ENCODE data around the gene MLN.

DNA sequence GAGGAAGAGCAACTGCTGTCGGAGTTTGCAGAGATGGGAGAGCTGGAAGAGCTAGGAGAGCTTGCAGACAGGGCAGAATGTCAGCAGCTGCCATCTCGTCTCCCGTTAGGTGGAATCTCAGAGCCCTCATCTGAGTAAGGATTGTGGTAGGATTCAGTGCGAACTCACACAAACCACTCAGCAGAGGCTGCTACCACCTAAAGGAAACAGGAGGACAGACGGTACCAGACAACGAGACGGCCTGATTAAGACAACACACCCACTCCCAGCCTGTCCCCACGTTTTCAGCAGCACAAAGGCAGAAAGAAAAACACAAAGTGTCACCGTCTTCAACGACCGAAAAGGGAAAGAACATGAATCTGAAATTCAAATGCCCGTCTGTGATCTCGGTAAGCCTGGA lies 19.0 kb downstream of the MLN start:
- TF ChIP-seq POLR2A (IDR thresholded peaks at IDR 0.05): no peak
- TF ChIP-seq, protein P1, sequence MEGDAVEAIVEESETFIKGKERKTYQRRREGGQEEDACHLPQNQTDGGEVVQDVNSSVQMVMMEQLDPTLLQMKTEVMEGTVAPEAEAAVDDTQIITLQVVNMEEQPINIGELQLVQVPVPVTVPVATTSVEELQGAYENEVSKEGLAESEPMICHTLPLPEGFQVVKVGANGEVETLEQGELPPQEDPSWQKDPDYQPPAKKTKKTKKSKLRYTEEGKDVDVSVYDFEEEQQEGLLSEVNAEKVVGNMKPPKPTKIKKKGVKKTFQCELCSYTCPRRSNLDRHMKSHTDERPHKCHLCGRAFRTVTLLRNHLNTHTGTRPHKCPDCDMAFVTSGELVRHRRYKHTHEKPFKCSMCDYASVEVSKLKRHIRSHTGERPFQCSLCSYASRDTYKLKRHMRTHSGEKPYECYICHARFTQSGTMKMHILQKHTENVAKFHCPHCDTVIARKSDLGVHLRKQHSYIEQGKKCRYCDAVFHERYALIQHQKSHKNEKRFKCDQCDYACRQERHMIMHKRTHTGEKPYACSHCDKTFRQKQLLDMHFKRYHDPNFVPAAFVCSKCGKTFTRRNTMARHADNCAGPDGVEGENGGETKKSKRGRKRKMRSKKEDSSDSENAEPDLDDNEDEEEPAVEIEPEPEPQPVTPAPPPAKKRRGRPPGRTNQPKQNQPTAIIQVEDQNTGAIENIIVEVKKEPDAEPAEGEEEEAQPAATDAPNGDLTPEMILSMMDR (IDR thresholded peaks at IDR 0.05): no peak

All from uterus (tissue), 2 donors.